Measurements from ENCODE around the gene IRAK1. TPM values are rescaled to one million over a fixed set of nuclear protein-coding genes. Genes with fewer than 3 reads are reported as not detected.

IRAK1 gene
- total and polyA plus RNA-seq, 9 of the 15 experiments (the other 6 are each of a cell fraction or from before 2014, with no cell fraction given) = 11.6 to 261 (median 91.6) TPM

GRCh38 chrX:153964105-153964504 is 55.6 kb downstream of the IRAK1 start:
- BruUV-seq (replicated peaks) = no TSS peak
- Histone ChIP-seq H2AFZ (ENCODE audit: low read depth, low read length) (no peak overlapping the region), H3K4me1 (replicated peaks in 1 of 2; ENCODE audit: control insufficient read depth in 2 of 2, insufficient read depth in 2 of 2, low read length in 2 of 2) (peaks cover 27 to 41% of the 10 kb centered on the region in 2 experiments), H3K4me2 (ENCODE audit: insufficient read depth, low read length) (no peak overlapping the region), H3K27ac (ENCODE audit: extremely low read depth, low read depth, low read length) (no peak overlapping the region), H3K9me3 (replicated peaks; ENCODE audit: control insufficient read depth, insufficient read depth, low read depth, low read length) (no peaks in the 10 kb centered on the region), H3K36me3 (ENCODE audit: control insufficient read depth, insufficient read depth, low read length) (peaks cover 97% of the 10 kb centered on the region; the same call in 2 of the 3 replicates), H4K20me1 (replicated peaks; ENCODE audit: control insufficient read depth, insufficient read depth, low read length) (peaks cover 45% of the 10 kb centered on the region), H3K79me2 (ENCODE audit: control insufficient read depth, insufficient read depth, low read length) (peaks cover 69% of the 10 kb centered on the region), H3K4me3 (no peak overlapping the region), H3K9ac (ENCODE audit: insufficient read depth in 1 of 2, low read depth in 2 of 2, low read length in 2 of 2) (no peak overlapping the region; a peak in 1 of 4 replicates), H3K9me1 (ENCODE audit: control insufficient read depth, insufficient read depth, low read length) (peaks cover 5% of the 10 kb centered on the region), H3K27me3 (ENCODE audit: control insufficient read depth in 2 of 2, insufficient read depth in 2 of 2, low read length in 2 of 2) (no peaks in the 10 kb centered on the region)
- DNase-seq (ENCODE audit: extremely low read depth in 1 of 4, low spot score in 3 of 4) (no peak), ATAC-seq (no peak), FAIRE-seq (no peak)
- intact Hi-C loops (cut with micrococcal nuclease) = no loop called here
- CTCF ChIA-PET (ENCODE audit: low intra/inter-chr PET ratio) = no interaction called here
- POLR2A ChIA-PET = interaction anchor here (0.7 to 1.3 kb wide), 3 partner anchors 8 to 87 kb away, joined by 3 read pairs; no protein-coding TSS in a partner anchor
- 93% methylated on average over 10 of the region's 14 CpGs for WGBS (ENCODE audit: insufficient coverage, low coverage, missing lambda C conversion rate)
- in situ Hi-C loops (cut with MboI) = no loop called here
- TF ChIP-seq HINFP (tag; conservative IDR thresholded peaks at IDR 0.05; ENCODE audit: low read depth) = no peak
- TF ChIP-seq RAD21 (CRISPR knock-in tag; conservative IDR thresholded peaks at IDR 0.05 in 1 of 2, IDR thresholded peaks at IDR 0.05 in 1 of 2) = no peak
- TF ChIP-seq TRIM28 (IDR thresholded peaks at IDR 0.05) = no peak
- no peak for TF ChIP-seq ZNF584 (CRISPR knock-in tag; IDR thresholded peaks at IDR 0.05; ENCODE audit: low read depth)
- no peak for TF ChIP-seq NR4A1 (CRISPR knock-in tag; IDR thresholded peaks at IDR 0.05)
- no peak for TF ChIP-seq NR4A1 (tag; IDR thresholded peaks at IDR 0.05)
- TF ChIP-seq, protein P1, sequence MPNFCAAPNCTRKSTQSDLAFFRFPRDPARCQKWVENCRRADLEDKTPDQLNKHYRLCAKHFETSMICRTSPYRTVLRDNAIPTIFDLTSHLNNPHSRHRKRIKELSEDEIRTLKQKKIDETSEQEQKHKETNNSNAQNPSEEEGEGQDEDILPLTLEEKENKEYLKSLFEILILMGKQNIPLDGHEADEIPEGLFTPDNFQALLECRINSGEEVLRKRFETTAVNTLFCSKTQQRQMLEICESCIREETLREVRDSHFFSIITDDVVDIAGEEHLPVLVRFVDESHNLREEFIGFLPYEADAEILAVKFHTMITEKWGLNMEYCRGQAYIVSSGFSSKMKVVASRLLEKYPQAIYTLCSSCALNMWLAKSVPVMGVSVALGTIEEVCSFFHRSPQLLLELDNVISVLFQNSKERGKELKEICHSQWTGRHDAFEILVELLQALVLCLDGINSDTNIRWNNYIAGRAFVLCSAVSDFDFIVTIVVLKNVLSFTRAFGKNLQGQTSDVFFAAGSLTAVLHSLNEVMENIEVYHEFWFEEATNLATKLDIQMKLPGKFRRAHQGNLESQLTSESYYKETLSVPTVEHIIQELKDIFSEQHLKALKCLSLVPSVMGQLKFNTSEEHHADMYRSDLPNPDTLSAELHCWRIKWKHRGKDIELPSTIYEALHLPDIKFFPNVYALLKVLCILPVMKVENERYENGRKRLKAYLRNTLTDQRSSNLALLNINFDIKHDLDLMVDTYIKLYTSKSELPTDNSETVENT (CRISPR knock-in tag; IDR thresholded peaks at IDR 0.05) = no peak
- TF ChIP-seq TAF9B (IDR thresholded peaks at IDR 0.05; ENCODE audit: partially characterized antibody) = no peak
- no peak for TF ChIP-seq PRMT5 (CRISPR knock-in tag; IDR thresholded peaks at IDR 0.05)
- TF ChIP-seq TCF7L2 (IDR thresholded peaks at IDR 0.05; ENCODE audit: low read depth, low read length) = no peak
- TF ChIP-seq NCOR1 (IDR thresholded peaks at IDR 0.05) = no peak
- peak; percentile 52 for TF ChIP-seq RBFOX2 (IDR thresholded peaks at IDR 0.05; ENCODE audit: low read depth, low read length)
- no peak for TF ChIP-seq RHOXF2B (CRISPR knock-in tag; conservative IDR thresholded peaks at IDR 0.05)
- TF ChIP-seq ASH1L (IDR thresholded peaks at IDR 0.05; ENCODE audit: borderline replicate concordance, low read depth, partially characterized antibody) = no peak
- no peak for TF ChIP-seq THRA (IDR thresholded peaks at IDR 0.05)
